HG02798 (cell line): ENCODE results near the gene XRCC4.

Experiments
- ATAC-seq: cut with Tn5 transposase; IDR thresholded peaks from one replicate; pipeline ENCODE4 v1.9.1; 2021; ENCODE audit warnings: mild to moderate bottlenecking; ENCODE audit not compliant: unreplicated experiment, poor library complexity

The XRCC4 gene

DNA sequence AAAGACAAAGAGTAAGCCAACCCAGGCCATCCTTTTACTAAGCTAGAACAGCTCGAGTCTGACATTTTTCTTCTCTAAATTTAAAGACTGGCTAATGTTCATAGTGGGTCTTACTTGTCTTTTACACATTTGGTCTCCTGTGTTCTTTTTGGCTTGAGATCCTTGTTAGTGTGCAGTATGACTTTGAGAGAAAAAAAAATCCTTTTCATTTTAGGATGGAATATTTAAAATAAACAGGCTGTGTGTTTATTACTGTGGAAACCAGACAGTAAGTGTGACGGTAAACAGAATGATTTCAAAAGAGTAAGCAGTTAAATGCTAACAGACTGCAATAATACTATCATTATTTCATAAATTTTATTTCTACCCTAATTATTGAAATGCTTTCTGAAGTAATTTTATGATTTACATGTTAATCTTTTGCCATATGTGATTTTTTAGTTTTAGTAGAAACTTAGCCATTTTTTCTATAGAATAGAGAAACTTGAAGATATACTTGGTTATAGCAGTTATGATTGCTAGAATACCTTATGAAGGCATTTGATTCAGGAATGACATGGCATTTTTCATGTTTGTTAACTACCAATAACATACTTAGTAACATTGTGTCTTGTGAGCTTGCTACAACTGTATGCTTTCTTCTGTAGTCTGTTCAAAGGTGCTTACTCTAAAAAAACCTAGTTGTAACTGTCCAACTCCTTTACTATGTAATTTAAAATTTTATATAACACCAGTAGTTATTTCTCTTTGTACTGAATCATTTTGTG is 92.4 kb downstream of the XRCC4 start:
- ATAC-seq: no peak

DNA sequence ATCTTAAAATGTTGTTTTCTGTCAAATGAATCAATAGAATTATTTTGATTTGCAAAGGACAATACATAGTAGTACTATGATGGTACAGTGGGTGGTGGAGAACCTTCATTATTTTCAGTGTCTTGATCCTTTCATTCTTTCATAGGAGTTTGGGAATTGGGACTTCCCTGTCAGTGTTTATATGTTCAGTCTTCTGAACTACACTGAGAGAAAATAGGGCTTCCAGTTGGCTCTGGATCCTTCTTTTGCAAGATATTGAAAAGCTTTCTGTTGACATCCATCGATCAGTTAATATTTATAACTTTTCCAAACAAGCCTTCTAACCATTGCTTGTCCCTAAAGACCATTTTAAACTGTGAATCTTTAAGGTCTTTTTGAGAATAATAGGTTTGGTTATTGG is 94.7 kb downstream of the XRCC4 start:
- no peak for ATAC-seq

DNA sequence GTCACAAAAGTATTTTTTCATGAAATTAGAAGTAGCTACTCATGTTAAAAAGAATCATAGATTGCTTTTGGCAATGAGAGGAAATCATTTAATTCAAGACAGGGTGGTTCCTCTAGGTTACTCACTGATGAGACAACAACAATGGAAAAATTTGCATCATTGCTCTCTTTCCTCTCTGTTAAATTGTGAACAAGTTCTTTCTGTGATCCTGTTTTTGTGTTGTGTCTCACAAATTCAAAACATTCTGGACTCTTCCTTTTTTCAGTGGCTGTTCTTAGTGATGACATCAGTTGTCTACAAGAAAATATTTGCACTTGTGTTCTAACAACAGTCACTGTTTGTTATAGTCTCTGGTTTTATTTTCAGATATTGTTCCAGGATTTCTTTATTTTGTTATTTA is 95.3 kb downstream of the XRCC4 start:
- no peak for ATAC-seq

DNA sequence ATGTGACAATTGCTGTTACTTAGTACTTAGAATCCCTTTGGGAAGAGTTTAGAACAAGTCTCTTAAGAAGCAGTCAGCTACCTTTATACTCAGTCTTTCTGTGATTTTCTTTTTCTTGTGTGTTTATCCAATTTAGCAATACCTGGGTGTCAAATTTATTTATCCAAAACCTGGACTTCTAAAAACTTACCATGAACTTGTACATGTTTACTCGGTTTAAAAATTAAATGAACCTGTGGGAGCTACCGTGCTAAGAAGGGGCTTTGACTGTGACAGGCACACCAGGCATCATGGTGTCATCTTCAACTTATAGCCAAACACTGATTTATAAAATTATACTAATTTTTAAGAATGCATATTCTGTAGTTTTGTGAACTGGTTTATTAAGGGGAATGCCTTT is 96.5 kb downstream of the XRCC4 start:
- no peak for ATAC-seq

DNA sequence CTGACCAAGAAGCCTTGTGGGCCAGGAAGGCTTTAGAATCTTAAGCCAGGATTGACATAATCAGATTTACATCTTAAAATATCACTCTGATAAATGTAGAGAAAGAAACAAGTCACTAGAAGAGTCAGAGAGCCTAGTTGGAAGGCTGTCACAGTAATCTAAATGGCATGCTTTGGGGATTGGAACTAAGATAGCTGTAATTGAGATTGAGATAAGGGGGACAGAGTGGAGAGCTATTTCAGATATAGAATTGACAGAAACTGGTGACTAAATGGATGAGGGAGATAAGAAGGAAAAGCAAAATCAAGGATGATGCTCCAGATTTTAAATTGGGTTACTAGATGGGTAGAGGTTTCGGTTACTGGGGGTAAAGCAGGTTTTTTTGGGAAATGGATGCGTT is 100.5 kb downstream of the XRCC4 start:
- no peak for ATAC-seq

DNA sequence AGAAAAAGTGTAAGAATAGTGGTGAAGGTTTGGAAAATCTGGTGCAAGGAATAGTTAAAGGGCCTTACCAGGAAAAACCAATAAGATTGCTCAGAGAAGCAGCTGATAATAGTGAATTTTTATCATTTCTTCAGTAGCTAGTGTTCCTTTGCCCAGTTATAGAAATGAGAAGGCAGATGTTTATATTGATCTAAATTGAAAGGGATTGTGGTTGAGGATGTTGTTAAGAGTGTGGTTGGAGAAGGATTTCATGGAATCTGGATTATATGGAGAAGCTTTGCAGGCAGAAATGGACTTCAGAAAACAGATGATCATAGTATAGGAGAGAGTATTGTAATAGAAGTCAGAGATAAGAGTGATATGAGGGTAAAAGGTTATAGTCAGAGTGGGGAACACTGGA is 102.6 kb downstream of the XRCC4 start:
- ATAC-seq: no peak

DNA sequence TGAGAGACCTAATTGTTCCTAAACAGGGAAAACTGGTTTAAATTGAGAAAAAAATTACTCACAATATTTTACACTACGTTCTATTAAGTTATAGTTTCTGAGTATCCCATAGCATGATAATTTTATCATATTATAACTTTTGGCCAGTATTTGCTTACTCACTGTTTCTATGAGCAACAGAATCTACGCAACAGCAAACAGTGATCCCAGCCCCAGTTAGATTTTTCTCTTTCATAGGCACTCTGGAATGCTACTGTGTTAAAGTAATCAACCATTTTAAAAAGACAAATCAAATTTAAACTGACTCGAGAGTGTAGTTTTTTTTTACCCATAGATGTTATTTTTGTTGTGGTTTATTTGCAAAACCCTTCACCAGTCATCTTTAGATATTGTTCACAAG is 107.2 kb downstream of the XRCC4 start:
- no peak for ATAC-seq

DNA sequence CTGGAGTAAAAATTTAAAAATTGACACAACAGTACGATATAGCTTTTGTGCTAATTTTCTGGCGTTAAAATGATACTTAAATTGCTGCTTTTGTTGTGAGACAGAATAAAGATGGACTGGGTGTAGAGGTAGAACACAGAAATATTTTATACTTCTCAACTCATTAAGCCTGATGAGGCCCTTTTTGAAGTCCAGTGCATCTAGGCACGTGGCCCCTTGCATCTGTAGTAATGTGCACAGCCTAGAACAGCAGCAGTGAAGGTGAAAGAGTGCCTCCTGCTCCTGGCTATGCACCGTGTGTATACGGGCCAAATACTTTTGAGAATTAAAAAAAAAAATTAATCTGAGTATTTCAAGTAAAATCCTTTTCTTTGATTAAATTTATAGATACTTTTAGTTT is 115.6 kb downstream of the XRCC4 start:
- no peak for ATAC-seq

DNA sequence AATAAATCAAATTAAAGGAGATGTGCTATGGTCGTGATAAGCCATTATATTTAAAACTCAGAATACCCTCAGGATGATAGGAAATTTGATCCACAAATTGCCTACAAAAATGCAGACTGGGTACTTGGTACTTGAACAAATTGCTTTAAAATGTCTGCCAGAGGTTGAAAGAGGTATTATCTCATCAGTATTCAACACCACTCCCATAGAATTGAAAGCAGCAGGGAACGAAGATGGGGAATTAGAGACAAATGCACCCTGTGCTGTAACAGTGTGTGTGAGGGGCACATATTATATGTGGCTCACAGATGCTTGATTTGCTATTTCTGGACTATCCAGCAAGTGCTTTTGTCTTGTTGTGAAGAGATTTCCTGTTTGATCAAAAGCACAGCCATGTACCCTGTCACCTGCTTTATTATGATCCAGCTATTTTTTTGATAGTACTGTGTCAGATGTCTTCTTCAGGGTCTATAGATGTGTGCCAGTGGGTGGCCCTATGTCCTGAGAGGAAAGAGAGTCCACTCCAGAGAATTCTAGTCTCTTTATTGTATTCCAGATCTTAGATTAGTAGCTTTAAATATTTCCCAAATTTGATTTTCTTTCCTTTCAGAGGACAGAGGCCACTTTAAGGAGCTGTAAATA is 120.1 kb downstream of the XRCC4 start:
- no peak for ATAC-seq

DNA sequence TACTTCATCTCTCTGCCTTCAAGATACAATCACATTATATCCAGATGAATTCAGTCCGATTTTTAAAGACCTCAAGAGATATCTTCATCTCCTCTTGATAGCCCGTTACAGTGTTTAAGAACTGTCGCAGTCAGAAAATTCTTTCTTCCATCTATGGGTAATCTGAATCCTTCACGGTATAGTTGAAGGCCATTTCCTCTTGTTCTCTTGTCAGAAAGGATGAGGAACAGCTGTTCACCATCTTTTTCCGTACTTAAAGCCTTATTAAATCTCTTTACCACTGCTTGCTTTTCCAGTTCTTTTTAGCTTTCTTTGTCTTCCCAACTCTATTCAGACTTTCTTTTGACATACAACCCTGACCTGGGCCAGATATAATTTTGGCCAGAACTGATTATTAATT is 121.8 kb downstream of the XRCC4 start:
- no peak for ATAC-seq

DNA sequence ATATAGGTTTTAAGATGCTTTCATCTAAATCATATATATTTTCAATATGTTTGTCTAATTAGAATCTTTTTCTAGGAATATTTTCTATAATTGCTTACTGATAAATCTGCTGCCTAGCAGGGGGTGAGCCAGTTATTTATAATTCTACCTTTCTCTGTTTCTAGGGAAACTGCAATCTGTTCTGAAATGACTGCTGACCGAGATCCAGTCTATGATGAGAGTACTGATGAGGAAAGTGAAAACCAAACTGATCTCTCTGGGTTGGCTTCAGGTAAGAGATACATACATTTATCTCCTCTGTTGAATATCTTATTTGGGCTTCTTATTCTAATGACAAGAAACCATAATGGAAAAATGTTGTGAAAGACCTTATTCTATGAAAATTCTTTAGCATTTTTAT is 127.3 kb downstream of the XRCC4 start:
- no peak for ATAC-seq

DNA sequence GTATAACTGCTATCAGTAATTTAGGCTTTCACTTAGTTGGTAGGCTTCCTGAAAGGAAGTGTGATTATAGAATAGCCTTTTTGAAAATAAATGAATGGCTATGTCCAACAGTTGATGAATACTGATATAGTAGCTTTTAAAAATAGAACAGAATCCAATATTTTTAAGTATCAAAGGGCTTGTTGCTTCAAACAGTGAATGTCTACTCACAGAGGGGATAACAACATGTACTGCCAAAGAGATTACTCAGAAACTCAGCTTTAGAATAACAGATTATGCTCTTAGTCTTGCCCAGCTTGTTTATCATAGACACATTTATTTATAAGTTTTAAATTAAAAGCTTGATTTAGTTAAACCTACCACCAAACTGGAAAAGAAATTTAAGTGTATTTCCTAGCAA is 132.6 kb downstream of the XRCC4 start:
- no peak for ATAC-seq

DNA sequence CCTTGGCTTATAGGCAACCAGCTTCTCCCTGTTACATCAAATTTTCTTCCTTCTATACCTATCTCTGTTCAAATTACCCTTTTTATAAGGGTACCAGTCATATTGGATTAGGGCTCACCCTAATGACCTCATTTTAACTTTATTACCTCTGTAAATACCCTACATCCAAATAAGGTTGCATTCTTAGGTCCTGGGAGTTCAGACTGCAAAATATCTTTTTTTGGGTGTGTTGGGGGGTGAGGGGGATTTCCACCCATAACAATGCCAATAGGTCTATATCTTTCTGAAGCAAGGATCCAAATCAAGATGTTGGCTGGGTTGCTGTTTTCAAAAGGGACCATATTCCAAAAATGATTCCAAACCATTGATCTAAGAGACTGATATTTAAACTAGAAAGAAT is 141.7 kb downstream of the XRCC4 start:
- no peak for ATAC-seq

DNA sequence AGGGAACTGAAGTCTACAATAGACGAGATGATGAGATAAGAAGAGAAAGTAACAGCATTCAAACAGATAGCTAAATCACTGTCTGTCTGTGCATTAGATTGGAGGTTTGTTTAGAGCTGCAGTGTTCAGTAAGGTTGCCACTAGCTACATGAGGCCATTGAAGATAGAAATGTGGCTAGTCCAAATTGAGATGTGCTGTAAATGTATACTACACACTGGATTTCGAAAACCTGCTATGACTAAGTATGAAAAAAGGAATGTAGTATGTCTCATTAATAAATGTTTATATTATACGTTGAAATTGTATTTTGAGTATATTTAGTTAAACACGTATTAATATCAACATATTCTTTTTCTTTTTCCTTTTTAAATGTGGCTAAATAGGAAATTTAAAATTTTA is 142.1 kb downstream of the XRCC4 start:
- no peak for ATAC-seq

DNA sequence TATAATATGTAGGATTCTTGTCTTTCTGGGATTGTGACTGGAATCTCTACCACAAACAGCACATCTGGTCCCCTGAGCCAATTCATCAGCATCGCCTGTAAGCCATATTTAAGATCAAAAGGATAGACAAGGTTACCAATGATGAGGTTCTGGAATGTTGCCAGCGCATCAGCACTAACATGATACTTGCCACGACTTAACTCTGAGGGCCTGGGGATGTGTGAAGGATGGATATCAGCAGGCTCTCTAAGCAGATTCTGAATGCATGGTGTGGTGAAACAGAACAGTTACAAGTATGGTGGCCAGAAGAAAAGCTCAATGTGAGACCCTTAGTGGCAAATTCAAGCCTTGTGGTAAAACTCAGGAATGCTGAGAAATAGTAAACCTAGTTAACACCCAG is 143.0 kb downstream of the XRCC4 start:
- no peak for ATAC-seq

DNA sequence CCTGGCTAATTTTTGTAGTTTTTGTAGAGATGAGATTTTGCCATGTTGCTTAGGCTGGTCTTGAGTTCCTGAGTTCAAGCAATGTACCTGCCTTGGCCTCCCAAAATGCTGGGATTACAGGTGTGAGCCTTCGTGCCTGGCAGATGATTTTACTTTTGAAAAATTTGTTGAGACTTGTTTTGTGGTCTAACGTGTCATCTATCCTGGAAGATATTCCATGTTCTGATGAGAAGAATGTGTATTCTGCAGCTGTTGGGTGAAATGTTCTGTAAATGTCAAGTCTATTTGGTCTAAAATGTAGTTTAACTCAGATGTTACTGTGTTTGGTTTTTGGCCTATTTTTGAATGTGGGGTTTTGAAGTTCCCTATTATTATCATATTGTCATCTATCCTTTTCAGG is 145.6 kb downstream of the XRCC4 start:
- no peak for ATAC-seq

DNA sequence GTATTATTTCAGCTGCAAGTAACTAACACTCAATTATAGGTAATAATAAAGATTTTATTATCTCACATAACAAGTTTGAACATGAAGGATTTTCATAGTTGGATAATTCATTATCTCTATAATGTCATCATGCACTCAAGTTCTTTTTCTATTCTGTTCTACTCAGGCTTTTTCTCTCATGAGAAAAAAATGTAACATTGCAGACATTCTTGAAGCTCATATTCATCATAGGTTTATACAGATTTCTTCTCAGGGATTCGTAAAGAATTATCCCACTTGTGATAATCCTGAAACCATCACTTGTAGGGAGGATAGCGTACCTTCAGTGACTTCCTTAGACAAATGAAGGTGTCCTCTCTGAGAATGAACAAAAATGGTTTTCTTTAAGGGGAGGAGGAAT is 150.3 kb downstream of the XRCC4 start:
- no peak for ATAC-seq

DNA sequence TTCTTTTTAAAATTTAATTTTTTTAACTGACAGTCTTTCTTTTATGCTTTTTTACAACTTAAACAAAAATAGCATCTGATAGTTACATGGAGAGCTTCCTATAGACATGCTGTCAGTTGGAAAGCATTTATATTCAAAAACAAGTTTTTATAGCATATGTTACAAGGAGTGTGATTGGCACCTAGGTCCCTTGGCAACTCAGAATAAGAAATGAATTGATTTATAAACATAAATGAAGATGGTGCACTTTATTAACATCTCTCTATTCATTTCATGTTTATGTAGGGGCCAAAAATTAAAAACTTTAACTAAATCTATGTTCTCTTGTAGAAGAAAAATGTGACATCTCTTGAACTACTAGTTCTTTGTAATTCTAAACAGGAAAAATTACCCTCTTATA is 153.2 kb downstream of the XRCC4 start:
- no peak for ATAC-seq

DNA sequence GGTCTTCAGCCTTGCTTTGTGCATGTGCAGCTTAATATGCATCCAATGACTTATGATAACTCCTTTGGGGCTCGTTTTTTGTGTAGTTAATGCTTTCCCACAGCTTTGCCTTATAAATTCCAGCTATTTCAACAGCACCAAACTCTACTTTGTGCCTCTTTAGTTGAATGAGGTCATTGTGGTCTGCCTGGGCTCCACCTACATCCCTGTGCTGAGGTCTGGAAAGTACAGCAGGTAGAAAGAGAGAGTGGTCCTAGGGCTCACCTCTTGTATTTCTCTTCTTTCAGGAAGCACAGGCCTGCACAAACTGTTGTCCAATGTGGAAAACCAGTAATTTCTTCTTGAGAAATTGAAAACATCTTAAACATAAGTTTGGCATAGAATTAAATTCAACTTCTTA is 167.2 kb downstream of the XRCC4 start:
- no peak for ATAC-seq

DNA sequence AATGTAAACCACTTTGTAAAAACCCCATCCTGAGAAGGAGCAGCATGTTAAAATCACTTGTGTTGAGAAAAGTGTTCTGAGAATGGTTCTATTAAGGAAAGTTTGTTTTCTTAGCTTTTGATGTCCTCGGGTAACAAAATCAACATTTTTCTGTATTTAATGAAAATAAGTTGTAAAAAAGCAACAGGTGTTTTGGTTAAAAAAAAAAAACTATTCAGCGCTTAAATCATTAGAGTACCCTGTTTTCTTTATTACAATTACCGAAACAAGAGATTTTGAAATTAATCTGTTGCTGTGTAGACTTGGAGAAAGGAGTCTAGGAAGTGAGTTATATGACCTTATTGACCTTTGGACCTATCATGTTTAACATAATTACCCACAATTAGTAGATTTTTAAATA is 167.7 kb downstream of the XRCC4 start:
- ATAC-seq: no peak

DNA sequence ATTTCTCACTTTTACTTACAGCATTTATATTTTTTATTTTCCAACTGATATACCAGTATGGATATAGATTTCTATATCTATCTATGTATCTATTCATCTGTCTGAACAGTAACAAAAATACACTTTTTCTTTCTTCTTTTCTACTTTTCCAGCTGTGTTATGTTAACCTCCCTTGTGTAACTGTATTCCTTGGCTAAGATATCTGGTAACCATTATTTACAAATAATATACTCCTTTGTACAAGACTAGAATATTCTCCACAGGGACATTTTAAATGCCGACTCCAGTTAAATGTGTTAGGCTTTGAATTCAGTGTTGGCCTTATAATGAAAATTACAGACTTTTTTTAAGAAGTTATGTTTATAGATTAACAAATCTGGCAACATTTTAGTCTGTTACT is 168.7 kb downstream of the XRCC4 start:
- ATAC-seq: no peak

DNA sequence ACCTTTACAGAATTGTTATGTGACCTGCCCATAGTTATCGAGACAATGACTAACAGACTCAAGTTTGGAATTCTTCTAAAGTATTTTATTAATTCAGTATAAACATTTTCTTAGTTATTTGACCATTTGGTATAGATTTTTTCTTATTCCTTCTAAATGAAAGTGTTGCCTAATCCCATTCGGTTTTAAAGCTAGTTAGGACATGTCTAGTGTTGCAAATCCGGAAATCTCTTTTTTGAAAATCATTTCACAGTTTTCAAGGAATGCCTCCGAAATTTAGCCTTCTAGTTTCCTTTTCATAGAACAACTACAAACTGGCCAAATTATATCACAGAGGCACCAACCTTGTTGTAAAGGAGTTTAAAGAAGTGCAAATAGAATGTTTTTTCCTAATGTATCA is 171.8 kb downstream of the XRCC4 start:
- ATAC-seq: no peak
